Peyer's patch (tissue), 4 donors: ENCODE measurements around the gene OSGEPL1. TPM values are rescaled to one million over a fixed set of nuclear protein-coding genes. Genes with fewer than 3 reads are reported as not detected.
A peak's percentile ranks its signal among the peaks of the same experiment; 100 is the strongest.
"Not testable (repeated sequence)": the region's sequence is repeated elsewhere in the genome, so short reads cannot be mapped to it uniquely, and the experiment has no call there.

Experiments
- DNase-seq, 3 donors: peaks; one replicate each; pipeline ENCODE4 v3.0.0-alpha.2; 2017 to 2019
- H3K27ac ChIP-seq, 4 donors: fragments of 200-600 bp; sonication (generic); one replicate each; pipeline ENCODE4 v1.5.1; 2016 to 2019
- H3K27me3 ChIP-seq, 2 donors: fragments of 200-600 bp; sonication (generic); one replicate each; pipeline ENCODE4 v1.5.1; 2019
- H3K36me3 ChIP-seq, 3 donors: fragments of 200-600 bp; sonication (generic); one replicate each; pipeline ENCODE4 v1.5.1; 2016 to 2019
- H3K4me1 ChIP-seq, 4 donors: fragments of 200-600 bp; sonication (generic); one replicate each; pipeline ENCODE4 v1.5.1; 2016 to 2019
- H3K4me3 ChIP-seq, 4 donors: fragments of 200-600 bp; sonication (generic); 1 replicate in 3 of 4; 2 replicates in 1 of 4; pipeline ENCODE4 v1.5.1; 2016 to 2019; ENCODE audit warnings: mild to moderate bottlenecking in 1 of 4
- H3K9me3 ChIP-seq, 4 donors: fragments of 200-600 bp; sonication (generic); one replicate each; pipeline ENCODE4 v1.5.1; 2016 to 2019; ENCODE audit warnings: mild to moderate bottlenecking in 1 of 4
- POLR2A ChIP-seq, 2 donors: fragments of 450-650 bp; IDR thresholded peaks; one replicate each; pipeline ENCODE4 v1.5.1; 2017; ENCODE audit warnings: antibody characterized with exemption in 2 of 2, mild to moderate bottlenecking in 2 of 2, moderate library complexity in 2 of 2
- total RNA-seq, 4 donors: library from RNA; depleted of rRNA; stranded (reverse); fragments of >200 nt; gene quantifications; one replicate each; pipeline ENCODE4 v1.1.0, GENCODE V29; 2016
- TF ChIP-seq, protein P1 (sequence below), 6 experiments: fragments of 450-650 bp in 4 of 6; fragments of 200-600 bp in 2 of 6; sonication (generic) in 1 of 6; IDR thresholded peaks; one replicate each; pipeline ENCODE4 v1.5.1; 2017 to 2019; ENCODE audit warnings: antibody characterized with exemption in 6 of 6, mild to moderate bottlenecking in 3 of 6, moderate library complexity in 1 of 6

The OSGEPL1 gene
- total RNA-seq, 4 donors from 2014 or later, result 3.0 to 9.9 (median 4.3) TPM

DNA sequence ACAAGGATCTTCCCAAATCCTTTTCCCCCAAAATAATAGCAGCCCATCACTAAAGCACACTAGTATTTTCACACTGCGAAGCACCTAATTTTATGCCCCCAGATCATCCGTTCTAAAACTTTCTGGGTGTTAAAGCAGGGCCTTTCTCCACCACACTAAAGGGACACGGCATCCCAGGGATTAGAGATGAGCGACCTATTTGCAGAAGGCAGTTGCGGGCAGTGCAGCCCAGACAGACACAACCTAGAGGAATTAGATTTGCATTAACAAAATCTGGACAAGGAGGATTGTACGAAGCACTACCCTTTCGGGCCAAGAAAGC lies 402 bp downstream of the OSGEPL1 start:
- Histone ChIP-seq H3K36me3 (no peaks in the 10 kb centered on the region), H3K4me3 (peak overlapping the region; percentile 49 to 75 (median 60)), H3K4me1 (peaks cover 0 to 8% (median 2%) of the 10 kb centered on the region in 4 donors), H3K27ac (peak overlapping the region; percentile 80 to 92 (median 88)), H3K27me3 (no peaks in the 10 kb centered on the region), H3K9me3 (no peaks in the 10 kb centered on the region)
- DNase-seq, result no peak
- TF ChIP-seq, protein P1, sequence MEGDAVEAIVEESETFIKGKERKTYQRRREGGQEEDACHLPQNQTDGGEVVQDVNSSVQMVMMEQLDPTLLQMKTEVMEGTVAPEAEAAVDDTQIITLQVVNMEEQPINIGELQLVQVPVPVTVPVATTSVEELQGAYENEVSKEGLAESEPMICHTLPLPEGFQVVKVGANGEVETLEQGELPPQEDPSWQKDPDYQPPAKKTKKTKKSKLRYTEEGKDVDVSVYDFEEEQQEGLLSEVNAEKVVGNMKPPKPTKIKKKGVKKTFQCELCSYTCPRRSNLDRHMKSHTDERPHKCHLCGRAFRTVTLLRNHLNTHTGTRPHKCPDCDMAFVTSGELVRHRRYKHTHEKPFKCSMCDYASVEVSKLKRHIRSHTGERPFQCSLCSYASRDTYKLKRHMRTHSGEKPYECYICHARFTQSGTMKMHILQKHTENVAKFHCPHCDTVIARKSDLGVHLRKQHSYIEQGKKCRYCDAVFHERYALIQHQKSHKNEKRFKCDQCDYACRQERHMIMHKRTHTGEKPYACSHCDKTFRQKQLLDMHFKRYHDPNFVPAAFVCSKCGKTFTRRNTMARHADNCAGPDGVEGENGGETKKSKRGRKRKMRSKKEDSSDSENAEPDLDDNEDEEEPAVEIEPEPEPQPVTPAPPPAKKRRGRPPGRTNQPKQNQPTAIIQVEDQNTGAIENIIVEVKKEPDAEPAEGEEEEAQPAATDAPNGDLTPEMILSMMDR (IDR thresholded peaks at IDR 0.05), result no peak
- no peak for TF ChIP-seq POLR2A (IDR thresholded peaks at IDR 0.05)

DNA sequence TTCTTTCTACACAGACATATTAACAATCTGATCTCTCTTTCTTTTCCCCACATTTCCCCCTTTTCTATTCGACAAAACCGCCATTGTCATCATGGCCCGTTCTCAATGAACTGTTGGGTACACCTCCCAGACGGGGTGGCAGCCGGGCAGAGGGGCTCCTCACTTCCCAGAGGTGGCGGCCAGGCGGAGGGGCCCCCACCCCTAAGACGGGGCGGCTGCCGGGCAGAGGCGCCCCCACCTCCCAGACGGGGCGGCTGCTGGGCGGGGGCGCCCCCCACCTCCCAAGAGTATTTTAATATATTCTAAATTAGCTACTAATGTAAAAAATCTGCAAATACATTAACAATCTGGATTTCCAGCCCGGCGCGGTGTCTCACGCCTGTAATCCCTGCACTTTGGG lies 2.4 kb downstream of the OSGEPL1 start:
- not testable (repeated sequence) for DNase-seq, H3K9me3 ChIP-seq, H3K4me1 ChIP-seq, H3K27me3 ChIP-seq, H3K27ac ChIP-seq, H3K4me3 ChIP-seq, H3K36me3 ChIP-seq

DNA sequence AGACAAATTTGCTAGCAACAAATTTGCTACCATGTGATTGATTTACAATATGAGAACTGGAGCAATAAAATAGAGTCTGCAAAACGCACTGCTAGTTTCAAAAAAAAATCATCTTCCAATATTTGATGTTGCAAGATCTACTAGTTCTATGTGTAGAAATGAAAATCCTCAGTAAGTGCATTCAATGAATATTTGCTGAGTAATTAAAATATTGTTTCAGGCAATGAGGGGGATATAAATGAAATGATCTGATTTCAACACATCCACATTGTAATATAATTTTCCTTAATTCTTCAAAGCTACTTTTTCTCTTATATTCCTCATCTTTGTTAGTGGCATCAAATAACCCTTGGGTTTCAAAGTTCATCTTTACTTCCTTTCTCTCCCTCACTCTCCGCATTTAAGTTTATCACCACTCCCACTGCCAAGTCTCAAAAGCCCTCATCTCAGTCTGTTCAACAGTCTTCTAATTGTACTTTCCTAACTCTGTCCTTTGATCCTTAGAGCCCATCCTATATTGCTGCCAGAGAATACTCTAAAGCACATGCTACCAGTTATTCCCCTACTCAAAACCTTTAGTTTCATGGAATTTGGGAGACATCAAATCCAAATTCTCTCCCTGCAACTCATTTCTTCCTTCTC lies 6.2 kb downstream of the OSGEPL1 start:
- no peaks in the 10 kb centered on the region for H3K4me1 ChIP-seq
- H3K4me3 ChIP-seq, result no peak overlapping the region
- no peak overlapping the region for H3K27ac ChIP-seq
- DNase-seq, result no peak
- H3K36me3 ChIP-seq, result peaks cover 0 to 8% (median 0%) of the 10 kb centered on the region in 3 donors
- H3K9me3 ChIP-seq, result no peaks in the 10 kb centered on the region
- H3K27me3 ChIP-seq, result no peaks in the 10 kb centered on the region
- TF ChIP-seq POLR2A (IDR thresholded peaks at IDR 0.05), result no peak
- TF ChIP-seq, protein P1 (IDR thresholded peaks at IDR 0.05), result no peak

DNA sequence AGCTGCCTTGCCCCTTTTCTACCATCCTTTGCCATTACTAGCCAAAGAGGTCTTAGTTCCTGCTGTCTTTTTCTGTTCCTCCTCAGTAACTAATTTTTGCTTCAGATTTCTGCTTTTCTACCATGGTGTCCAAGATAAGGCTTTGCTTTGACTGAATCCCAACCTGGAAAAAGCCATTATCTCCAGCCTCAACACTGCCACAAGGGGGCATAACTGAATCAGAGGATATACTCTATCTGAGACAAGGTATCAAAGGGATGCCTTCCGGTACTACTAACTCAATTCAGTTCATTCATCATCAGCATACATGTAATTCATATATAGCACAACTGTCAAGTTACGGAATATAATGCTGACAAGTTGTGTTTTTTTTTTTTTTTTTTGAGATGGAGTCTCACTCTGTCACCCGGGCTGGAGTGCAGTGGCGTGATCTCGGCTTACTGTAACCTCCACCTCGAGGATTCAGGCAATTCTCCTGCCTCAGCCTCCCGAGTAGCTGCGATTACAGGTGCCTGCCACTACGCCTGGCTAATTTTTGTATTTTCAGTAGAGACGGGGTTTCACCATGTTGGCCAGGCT lies 11.4 kb downstream of the OSGEPL1 start:
- Histone ChIP-seq H3K36me3 (peaks cover 0 to 27% (median 0%) of the 10 kb centered on the region in 3 donors), H3K27me3 (no peaks in the 10 kb centered on the region), H3K27ac (no peak overlapping the region), H3K4me3 (no peak overlapping the region), H3K9me3 (no peaks in the 10 kb centered on the region), H3K4me1 (no peaks in the 10 kb centered on the region)
- peak in 1 of 3 donors; percentile 69 for DNase-seq
- TF ChIP-seq, protein P1 (IDR thresholded peaks at IDR 0.05), result peak in 5 of 6 experiments; percentile 18 to 74 (median 63)
- no peak for TF ChIP-seq POLR2A (IDR thresholded peaks at IDR 0.05)

DNA sequence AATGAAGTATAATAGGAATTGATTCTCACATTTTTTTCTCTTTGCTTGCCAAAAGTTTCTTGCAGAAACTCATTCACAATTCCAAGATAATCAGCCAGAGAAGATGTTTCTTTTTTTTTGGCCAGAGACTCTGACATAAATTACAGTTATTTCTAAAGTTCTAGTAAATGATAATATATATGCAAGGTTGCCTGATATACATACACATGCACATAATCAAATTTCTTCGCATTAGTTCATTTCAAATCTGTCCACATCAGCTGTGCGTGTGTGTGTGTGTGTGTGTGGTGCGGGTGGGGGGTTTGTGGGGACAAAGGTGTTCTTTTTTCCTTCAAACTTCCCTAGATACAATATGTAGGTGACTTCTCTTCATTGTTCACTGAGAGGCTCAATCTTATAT lies 33.2 kb downstream of the OSGEPL1 start:
- no peaks in the 10 kb centered on the region for H3K9me3 ChIP-seq
- no peak for TF ChIP-seq POLR2A (IDR thresholded peaks at IDR 0.05)
- TF ChIP-seq, protein P1 (IDR thresholded peaks at IDR 0.05), result no peak
- DNase-seq, result no peak
- H3K36me3 ChIP-seq, result peaks cover 0 to 3% (median 0%) of the 10 kb centered on the region in 3 donors
- no peak overlapping the region for H3K27ac ChIP-seq
- H3K4me3 ChIP-seq, result no peak overlapping the region
- H3K27me3 ChIP-seq, result no peaks in the 10 kb centered on the region
- no peaks in the 10 kb centered on the region for H3K4me1 ChIP-seq

DNA sequence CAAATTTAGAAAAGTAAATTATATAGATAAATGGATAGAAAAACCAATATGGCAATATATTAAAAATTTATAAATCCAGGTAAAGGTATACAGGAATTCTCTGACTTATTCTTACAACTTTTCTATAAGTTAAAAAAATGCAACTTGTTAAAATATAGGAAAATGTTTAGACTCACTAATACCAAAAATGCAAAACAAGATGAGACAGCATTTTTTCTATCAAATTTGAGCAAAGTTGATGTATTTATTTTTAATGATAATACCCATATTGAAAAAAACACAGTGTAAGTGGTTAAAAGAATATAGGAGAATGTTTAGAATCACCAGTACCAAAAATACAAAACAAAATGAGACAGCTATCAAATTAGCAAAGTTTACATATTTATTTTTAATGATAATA lies 35.7 kb downstream of the OSGEPL1 start:
- H3K27me3 ChIP-seq, result no peaks in the 10 kb centered on the region
- TF ChIP-seq, protein P1 (IDR thresholded peaks at IDR 0.05), result no peak
- TF ChIP-seq POLR2A (IDR thresholded peaks at IDR 0.05), result no peak
- H3K4me3 ChIP-seq, result no peak overlapping the region
- H3K36me3 ChIP-seq, result peaks cover 0 to 3% (median 0%) of the 10 kb centered on the region in 3 donors
- no peak for DNase-seq
- H3K4me1 ChIP-seq, result no peaks in the 10 kb centered on the region
- no peak overlapping the region for H3K27ac ChIP-seq
- H3K9me3 ChIP-seq, result no peaks in the 10 kb centered on the region
